Subcutaneous abdominal adipose tissue (tissue), 5 donors: ENCODE data around the gene OLFM1.

Experiments
- H3K27ac ChIP-seq: one replicate; pipeline ENCODE4 v1.7.0; 2013; ENCODE audit warnings: low read depth, mild to moderate bottlenecking, inconsistent platforms, low read length, moderate library complexity
- H3K27me3 ChIP-seq, 5 donors: one replicate each; pipeline ENCODE4 v1.7.0; 2013; ENCODE audit warnings: low read length in 5 of 5, inconsistent platforms in 1 of 5; ENCODE audit not compliant: control insufficient read depth in 5 of 5, insufficient read depth in 4 of 5
- H3K36me3 ChIP-seq, 5 donors: one replicate each; pipeline ENCODE4 v1.7.0; 2013; ENCODE audit warnings: low read length in 5 of 5; ENCODE audit not compliant: control insufficient read depth in 5 of 5, insufficient read depth in 5 of 5
- H3K4me1 ChIP-seq, 5 donors: one replicate each; pipeline ENCODE4 v1.7.0; 2013; ENCODE audit warnings: low read length in 5 of 5, mild to moderate bottlenecking in 3 of 5, moderate library complexity in 1 of 5; ENCODE audit not compliant: control insufficient read depth in 5 of 5, insufficient read depth in 5 of 5
- H3K4me3 ChIP-seq, 5 donors: one replicate each; pipeline ENCODE4 v1.7.0; 2013; ENCODE audit warnings: low read length in 5 of 5, low read depth in 1 of 5
- H3K9ac ChIP-seq, 5 donors: one replicate each; pipeline ENCODE4 v1.7.0; 2013; ENCODE audit warnings: low read length in 5 of 5, mild to moderate bottlenecking in 4 of 5, moderate library complexity in 3 of 5
- H3K9me3 ChIP-seq, 5 donors: one replicate each; pipeline ENCODE4 v1.7.0; 2013; ENCODE audit warnings: low read length in 5 of 5; ENCODE audit not compliant: control insufficient read depth in 5 of 5
- donor health status: healthy.
- donor health status: healthy.
- donor health status: healthy.
- donor health status: healthy.
- donor health status: healthy.

OLFM1 gene

DNA sequence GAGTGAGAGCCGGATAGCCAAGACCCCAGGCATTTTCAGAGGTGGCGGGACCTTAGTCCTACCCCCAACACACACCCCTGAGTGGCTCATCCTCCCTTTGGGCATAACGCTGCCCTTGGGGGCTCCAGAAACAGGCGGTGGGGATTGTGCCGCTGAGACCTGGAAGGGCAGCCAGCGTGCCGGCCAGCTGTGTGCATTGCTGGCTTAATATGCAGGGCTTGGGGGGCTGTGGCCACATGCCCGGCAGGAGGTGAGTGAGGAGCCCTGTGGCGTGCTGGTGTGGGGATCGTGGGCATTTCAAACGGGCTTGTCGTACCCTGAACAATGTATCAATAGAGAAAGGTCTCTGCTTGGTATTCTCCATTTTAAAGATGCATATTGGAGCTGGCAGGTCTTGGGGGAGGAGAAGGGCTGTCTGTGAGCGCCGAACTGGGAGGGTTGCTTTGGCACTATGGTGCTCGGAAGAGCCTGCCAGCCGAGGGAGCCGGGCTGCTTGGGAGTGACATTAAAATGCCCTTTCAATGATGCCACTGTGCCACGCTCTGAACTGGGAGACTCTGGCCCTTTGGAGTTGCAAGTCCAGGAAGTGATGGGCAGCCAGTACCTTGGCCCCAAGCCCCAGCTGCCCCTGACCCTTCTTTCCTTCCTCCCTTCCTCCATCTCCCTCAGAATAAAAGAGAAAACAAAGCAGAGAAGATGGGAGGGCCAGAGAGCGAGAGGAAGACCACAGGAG is 11.2 kb upstream of the OLFM1 start:
- Histone ChIP-seq H3K27me3 (peaks cover 0 to 16% (median 8%) of the 10 kb centered on the region in 5 donors), H3K9ac (no peak overlapping the region), H3K9me3 (no peaks in the 10 kb centered on the region), H3K36me3 (no peaks in the 10 kb centered on the region), H3K27ac (no peak overlapping the region), H3K4me1 (peaks cover 0 to 22% (median 16%) of the 10 kb centered on the region in 5 donors), H3K4me3 (peak overlapping the region; percentile 6 to 71 (median 43))

- Histone ChIP-seq H3K27me3 (peaks cover 0 to 16% (median 6%) of the 10 kb centered on the region in 5 donors), H3K4me3 (no peak overlapping the region), H3K36me3 (no peaks in the 10 kb centered on the region), H3K27ac (no peak overlapping the region), H3K9me3 (no peaks in the 10 kb centered on the region), H3K4me1 (peaks cover 0 to 22% (median 16%) of the 10 kb centered on the region in 5 donors), H3K9ac (no peak overlapping the region)
Measured at GRCh38 chr9:135076876-135077430, 10.5 kb upstream of the OLFM1 start.

- Histone ChIP-seq H3K27me3 (peaks cover 0 to 16% (median 6%) of the 10 kb centered on the region in 5 donors), H3K27ac (no peak overlapping the region), H3K9ac (no peak overlapping the region)
Measured at GRCh38 chr9:135077497-135078200, 9.8 kb upstream of the OLFM1 start.

DNA sequence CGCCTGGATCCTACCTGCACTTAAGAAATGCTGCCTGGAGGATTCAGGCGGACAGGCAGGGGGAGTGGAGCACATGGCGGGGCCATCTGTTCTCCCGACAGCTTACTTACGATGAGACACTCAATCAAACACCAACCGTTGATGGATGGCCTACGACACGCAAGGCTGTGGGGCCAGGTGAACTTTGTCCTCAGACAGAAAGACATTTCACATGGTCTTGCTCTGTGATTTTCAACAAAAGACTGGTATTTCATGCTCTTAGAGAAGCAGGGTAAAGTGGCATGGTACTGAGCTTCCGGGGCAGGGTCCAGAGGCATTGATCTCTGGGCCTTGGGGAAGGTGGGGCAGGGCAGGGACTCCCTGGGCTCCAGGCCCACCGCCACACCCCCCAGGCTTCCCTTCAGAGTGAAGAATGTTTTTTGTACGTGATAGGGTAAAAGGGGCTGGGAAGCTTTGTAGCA is 9.1 kb upstream of the OLFM1 start:
- no peak overlapping the region for H3K9ac ChIP-seq
- no peak overlapping the region for H3K27ac ChIP-seq
- peaks cover 3 to 19% (median 6%) of the 10 kb centered on the region in 5 donors for H3K27me3 ChIP-seq
- H3K4me1 ChIP-seq: peaks cover 0 to 23% (median 16%) of the 10 kb centered on the region in 5 donors
- H3K36me3 ChIP-seq: no peaks in the 10 kb centered on the region
- H3K4me3 ChIP-seq: no peak overlapping the region
- no peaks in the 10 kb centered on the region for H3K9me3 ChIP-seq

More at GRCh38 chr9:135077497-135078200, 9.8 kb upstream of the OLFM1 start:
- peaks cover 0 to 22% (median 16%) of the 10 kb centered on the region in 5 donors for H3K4me1 ChIP-seq
- no peaks in the 10 kb centered on the region for H3K9me3 ChIP-seq
- no peak overlapping the region for H3K4me3 ChIP-seq
- no peaks in the 10 kb centered on the region for H3K36me3 ChIP-seq

DNA sequence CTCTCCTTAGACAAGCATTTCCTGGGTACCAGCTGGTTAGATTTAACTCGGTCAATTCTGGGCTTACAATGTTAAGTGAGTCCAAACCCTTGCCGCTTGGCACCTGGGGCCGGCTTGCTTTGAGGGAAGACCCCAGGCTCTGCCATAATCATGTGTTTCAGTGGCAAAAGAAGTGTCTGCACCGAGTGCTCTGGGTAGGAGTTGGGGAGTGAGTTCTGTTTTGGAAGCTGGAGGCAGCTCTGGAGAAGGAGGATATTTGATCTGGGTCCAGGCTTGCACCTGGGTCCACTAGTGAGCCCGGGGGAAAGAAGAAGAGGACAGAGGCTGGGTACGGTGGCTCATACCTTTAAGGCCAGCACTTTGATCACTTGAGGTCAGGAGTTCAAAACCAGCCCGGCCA is 8.4 kb upstream of the OLFM1 start:
- Histone ChIP-seq H3K36me3 (no peaks in the 10 kb centered on the region), H3K9ac (no peak overlapping the region), H3K9me3 (no peaks in the 10 kb centered on the region), H3K27me3 (peaks cover 3 to 19% (median 6%) of the 10 kb centered on the region in 5 donors), H3K4me1 (peaks cover 0 to 29% (median 22%) of the 10 kb centered on the region in 5 donors), H3K27ac (no peak overlapping the region), H3K4me3 (no peak overlapping the region)

DNA sequence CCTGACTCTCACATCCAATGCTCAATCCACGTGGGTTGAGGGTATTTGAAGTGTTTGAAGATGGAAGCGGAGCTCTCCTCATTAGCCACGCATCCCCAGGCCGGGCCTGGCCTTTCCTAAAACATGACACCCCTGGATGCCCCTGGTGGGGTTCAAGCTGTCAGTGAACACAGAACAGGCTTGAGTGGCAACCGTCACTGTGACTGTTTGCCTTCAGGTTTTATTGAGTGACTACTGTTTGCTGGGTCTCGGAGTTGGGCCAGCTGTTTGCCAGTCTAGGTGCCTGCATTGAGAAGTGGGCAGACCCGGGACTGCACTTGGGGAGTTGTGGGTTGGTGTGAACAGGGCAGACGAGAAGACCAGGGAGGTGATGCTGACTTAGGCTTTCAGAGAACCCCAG is 7.8 kb upstream of the OLFM1 start:
- Histone ChIP-seq H3K9me3 (no peaks in the 10 kb centered on the region), H3K4me1 (peaks cover 0 to 29% (median 22%) of the 10 kb centered on the region in 5 donors), H3K9ac (no peak overlapping the region), H3K27me3 (peaks cover 3 to 19% (median 6%) of the 10 kb centered on the region in 5 donors), H3K27ac (no peak overlapping the region), H3K36me3 (no peaks in the 10 kb centered on the region), H3K4me3 (no peak overlapping the region)

DNA sequence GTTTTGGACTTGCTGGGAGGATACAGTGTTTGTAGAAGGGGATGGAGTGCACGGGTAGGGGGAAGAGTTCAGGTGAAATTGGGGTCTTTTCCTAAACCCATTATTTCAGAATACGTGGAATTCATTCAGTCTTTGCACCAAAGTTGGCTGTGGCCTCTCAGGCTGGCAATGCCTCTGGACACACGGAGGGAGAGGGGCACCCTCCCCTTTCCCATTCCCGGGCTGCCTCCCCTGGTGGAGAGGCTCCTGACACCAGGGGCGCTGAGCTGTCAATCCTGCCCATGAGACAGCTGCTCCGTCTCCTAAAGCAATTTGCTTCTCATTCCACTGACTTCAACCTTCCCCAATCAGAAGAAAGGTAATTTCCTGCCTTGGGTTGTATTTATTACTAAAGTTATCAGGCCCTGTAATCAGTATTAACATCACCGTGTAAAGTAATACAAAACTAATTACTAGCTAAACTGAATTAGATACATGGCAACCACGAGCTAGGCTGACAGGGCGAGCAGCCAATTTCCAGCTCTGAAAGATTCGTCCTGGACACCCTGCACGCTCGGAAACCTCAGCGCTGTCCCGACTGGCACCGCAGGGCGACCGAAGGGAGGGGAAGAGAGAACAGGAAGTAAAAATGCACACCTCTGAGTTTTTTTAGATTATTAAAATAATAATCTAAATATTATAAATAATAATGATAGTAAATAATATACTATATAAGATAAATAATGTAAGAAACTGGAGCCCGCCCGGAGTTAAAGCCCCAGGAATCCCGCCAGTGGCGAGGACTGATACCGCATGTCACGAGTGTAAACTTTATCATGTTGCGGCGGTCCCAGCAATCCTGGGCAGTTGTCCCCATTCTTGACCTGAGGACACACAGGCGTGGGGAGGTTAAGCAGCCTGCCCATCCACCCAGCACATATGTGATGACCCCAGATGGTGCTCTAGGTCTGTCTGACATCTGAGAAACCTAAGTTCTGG is 6.9 kb upstream of the OLFM1 start:
- Histone ChIP-seq H3K27ac (no peak overlapping the region), H3K4me1 (peaks cover 0 to 22% (median 17%) of the 10 kb centered on the region in 5 donors), H3K9ac (no peak overlapping the region), H3K27me3 (peaks cover 0 to 19% (median 6%) of the 10 kb centered on the region in 5 donors), H3K36me3 (no peaks in the 10 kb centered on the region), H3K9me3 (no peaks in the 10 kb centered on the region), H3K4me3 (no peak overlapping the region)

GRCh38 chr9:135081264-135081660 is 6.2 kb upstream of the OLFM1 start:
- no peaks in the 10 kb centered on the region for H3K36me3 ChIP-seq
- H3K4me1 ChIP-seq: peaks cover 1 to 24% (median 16%) of the 10 kb centered on the region in 5 donors
- peaks cover under 1 to 15% (median 3%) of the 10 kb centered on the region in 5 donors for H3K27me3 ChIP-seq
- no peak overlapping the region for H3K9ac ChIP-seq
- no peak overlapping the region for H3K27ac ChIP-seq
- no peak overlapping the region for H3K4me3 ChIP-seq
- no peaks in the 10 kb centered on the region for H3K9me3 ChIP-seq

DNA sequence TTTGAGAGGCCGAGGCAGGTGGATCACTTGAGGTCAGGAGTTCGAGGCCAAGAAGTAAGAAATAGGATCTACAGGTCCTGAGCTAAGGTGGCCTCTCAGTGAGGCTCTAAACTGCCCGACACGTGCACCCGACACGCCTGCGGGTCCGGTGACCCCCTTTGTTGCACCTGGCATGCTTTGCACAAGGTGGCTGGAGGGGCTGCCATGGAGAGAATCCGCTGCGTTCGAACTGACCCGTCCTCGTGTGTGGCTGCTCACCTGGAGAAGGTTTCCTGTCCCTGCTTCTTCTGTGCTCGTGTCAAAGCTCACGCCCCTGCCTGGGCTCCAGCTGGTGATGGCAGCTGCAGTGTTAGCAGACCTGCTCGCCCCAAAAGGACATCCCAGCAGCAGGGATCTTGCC is 5.7 kb upstream of the OLFM1 start:
- H3K27ac ChIP-seq: no peak overlapping the region
- no peak overlapping the region for H3K9ac ChIP-seq
- no peaks in the 10 kb centered on the region for H3K36me3 ChIP-seq
- H3K4me1 ChIP-seq: peaks cover 1 to 24% (median 18%) of the 10 kb centered on the region in 5 donors
- no peak overlapping the region for H3K4me3 ChIP-seq
- H3K9me3 ChIP-seq: no peaks in the 10 kb centered on the region
- peaks cover 0 to 12% (median 3%) of the 10 kb centered on the region in 5 donors for H3K27me3 ChIP-seq
